NT2/D1 (cell line): ENCODE data around the gene BEGAIN.

Source experiments
- DNase-seq: peaks from one replicate; pipeline ENCODE4 v3.0.0-alpha.2; 2011; ENCODE audit warnings: low read depth, low spot score
- H3K27me3 ChIP-seq: 2 replicates; pipeline ENCODE4 v1.6.0; 2011; ENCODE audit warnings: mild to moderate bottlenecking; ENCODE audit not compliant: insufficient read length, insufficient read depth
- H3K36me3 ChIP-seq: 2 replicates; pipeline ENCODE4 v1.6.1; 2011; ENCODE audit warnings: mild to moderate bottlenecking, low read length, mixed read lengths; ENCODE audit not compliant: insufficient read depth, insufficient read length
- H3K4me1 ChIP-seq: 2 replicates; pipeline ENCODE4 v1.5.1; 2011; ENCODE audit not compliant: insufficient read depth, insufficient read length
- H3K4me3 ChIP-seq: 2 replicates; pipeline ENCODE4 v1.5.1; 2011; ENCODE audit warnings: low read depth; ENCODE audit not compliant: insufficient read length
- H3K9ac ChIP-seq: 2 replicates; pipeline ENCODE4 v1.6.0; 2011; ENCODE audit warnings: low read depth; ENCODE audit not compliant: insufficient read length
- H3K9me3 ChIP-seq: 2 replicates; pipeline ENCODE4 v1.5.1; 2011; ENCODE audit warnings: mild to moderate bottlenecking, low read length; ENCODE audit not compliant: insufficient read depth
- SUZ12 ChIP-seq: IDR thresholded peaks from 2 replicates; pipeline ENCODE4 v1.6.1; 2011; ENCODE audit not compliant: insufficient read length, insufficient read depth; ENCODE audit errors: extremely low read depth
- YY1 ChIP-seq: IDR thresholded peaks from 2 replicates; pipeline ENCODE4 v1.6.1; 2011; ENCODE audit not compliant: insufficient read length, insufficient read depth
- ZNF274 ChIP-seq: IDR thresholded peaks from 2 replicates; pipeline ENCODE4 v1.6.1; 2011; ENCODE audit warnings: mild to moderate bottlenecking, low read depth, low read length

BEGAIN gene

GRCh38 chr14:100541621-100542560, 45.3 kb downstream of the BEGAIN start:
- no peak for TF ChIP-seq ZNF274
- TF ChIP-seq SUZ12, result no peak
- TF ChIP-seq YY1, result no peak
- no peaks in the 10 kb centered on the region for H3K36me3 ChIP-seq
- DNase-seq, result no peak
- peaks cover 21% of the 10 kb centered on the region for H3K4me1 ChIP-seq
- no peak overlapping the region for H3K9ac ChIP-seq
- H3K27me3 ChIP-seq, result peaks cover 6% of the 10 kb centered on the region
- H3K4me3 ChIP-seq, result no peak overlapping the region
- H3K9me3 ChIP-seq, result no peaks in the 10 kb centered on the region

- no peaks in the 10 kb centered on the region for H3K36me3 ChIP-seq
- no peak overlapping the region for H3K4me3 ChIP-seq
- TF ChIP-seq ZNF274, result no peak
- TF ChIP-seq YY1, result no peak
- TF ChIP-seq SUZ12, result no peak
- no peaks in the 10 kb centered on the region for H3K27me3 ChIP-seq
- no peak for DNase-seq
- H3K4me1 ChIP-seq, result peaks cover 19% of the 10 kb centered on the region
- H3K9ac ChIP-seq, result no peak overlapping the region
- H3K9me3 ChIP-seq, result no peaks in the 10 kb centered on the region
Observed at GRCh38 chr14:100540926-100541620, 46.1 kb downstream of the BEGAIN start.

- Histone ChIP-seq H3K36me3 (no peaks in the 10 kb centered on the region), H3K9me3 (no peaks in the 10 kb centered on the region), H3K9ac (no peak overlapping the region), H3K4me1 (peaks cover 17% of the 10 kb centered on the region), H3K4me3 (no peak overlapping the region), H3K27me3 (no peaks in the 10 kb centered on the region)
- DNase-seq, result no peak
- TF ChIP-seq SUZ12 (no peak), YY1 (no peak), ZNF274 (no peak)
Observed at GRCh38 chr14:100540141-100540925, 46.9 kb downstream of the BEGAIN start.

GRCh38 chr14:100539766-100540140, 47.5 kb downstream of the BEGAIN start:
- Histone ChIP-seq H3K9ac (no peak overlapping the region), H3K27me3 (no peaks in the 10 kb centered on the region), H3K9me3 (no peaks in the 10 kb centered on the region), H3K4me1 (peaks cover 13% of the 10 kb centered on the region), H3K36me3 (no peaks in the 10 kb centered on the region), H3K4me3 (no peak overlapping the region)
- no peak for TF ChIP-seq SUZ12
- TF ChIP-seq YY1, result no peak
- TF ChIP-seq ZNF274, result no peak
- no peak for DNase-seq

- Histone ChIP-seq H3K4me3 (no peak overlapping the region), H3K4me1 (peaks cover 16% of the 10 kb centered on the region), H3K27me3 (no peaks in the 10 kb centered on the region), H3K9ac (no peak overlapping the region), H3K36me3 (no peaks in the 10 kb centered on the region), H3K9me3 (no peaks in the 10 kb centered on the region)
- no peak for DNase-seq
- no peak for TF ChIP-seq YY1
- TF ChIP-seq ZNF274, result no peak
- no peak for TF ChIP-seq SUZ12
Observed at GRCh38 chr14:100539003-100539660, 48.1 kb downstream of the BEGAIN start.

- TF ChIP-seq YY1 (no peak), SUZ12 (no peak), ZNF274 (no peak)
- Histone ChIP-seq H3K9me3 (no peaks in the 10 kb centered on the region), H3K36me3 (no peaks in the 10 kb centered on the region), H3K4me1 (peaks cover 17% of the 10 kb centered on the region), H3K4me3 (no peak overlapping the region), H3K9ac (no peak overlapping the region), H3K27me3 (no peaks in the 10 kb centered on the region)
- no peak for DNase-seq
Observed at GRCh38 chr14:100538351-100539002, 48.7 kb downstream of the BEGAIN start.
